ENCODE results near the gene OSBPL9.

OSBPL9 gene

DNA sequence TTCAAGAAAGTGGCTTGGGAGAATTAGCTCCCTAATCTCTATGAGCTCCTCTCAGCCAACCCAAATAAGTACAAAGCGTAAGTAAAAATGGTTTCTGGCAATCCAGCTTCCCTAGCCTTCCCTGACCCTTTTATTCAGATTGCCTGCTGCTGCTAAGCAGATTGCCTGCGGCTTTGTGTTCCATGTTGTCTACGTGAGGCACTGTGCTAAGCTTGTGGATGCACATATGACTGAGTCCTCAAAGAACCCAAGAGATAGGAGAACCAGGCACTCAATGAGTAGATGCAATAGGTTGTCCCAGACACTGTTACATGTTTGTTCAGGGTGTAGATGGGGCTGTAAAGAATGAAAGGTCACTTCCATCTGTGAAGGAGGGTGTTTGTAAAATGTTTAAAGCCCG is 6.3 kb upstream of the OSBPL9 start:
- DNase-seq: no peak

DNA sequence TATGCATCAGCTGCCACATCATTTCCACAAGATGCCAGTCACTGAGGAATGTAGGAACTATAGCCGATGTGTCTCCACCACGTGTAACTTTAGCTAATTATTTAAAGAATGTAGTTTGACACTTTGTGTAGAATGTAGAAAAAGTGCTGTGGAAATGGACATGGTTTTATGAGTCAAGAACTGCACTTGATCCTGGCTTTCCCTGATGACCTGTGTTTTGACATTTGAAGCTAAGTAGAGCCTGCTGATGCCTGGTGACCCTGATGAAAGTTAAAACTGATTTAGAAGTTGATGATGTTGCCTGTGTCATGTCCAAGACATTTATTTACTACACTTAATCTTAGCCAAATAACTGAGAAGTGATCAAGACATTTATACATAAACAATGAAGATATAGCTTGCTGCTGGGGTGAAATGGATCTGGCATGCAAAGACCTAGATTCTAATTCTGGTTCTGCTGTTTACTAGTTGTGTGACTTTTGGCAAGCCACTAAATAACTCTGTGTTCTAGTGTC is 4.4 kb upstream of the OSBPL9 start:
- DNase-seq: no peak

DNA sequence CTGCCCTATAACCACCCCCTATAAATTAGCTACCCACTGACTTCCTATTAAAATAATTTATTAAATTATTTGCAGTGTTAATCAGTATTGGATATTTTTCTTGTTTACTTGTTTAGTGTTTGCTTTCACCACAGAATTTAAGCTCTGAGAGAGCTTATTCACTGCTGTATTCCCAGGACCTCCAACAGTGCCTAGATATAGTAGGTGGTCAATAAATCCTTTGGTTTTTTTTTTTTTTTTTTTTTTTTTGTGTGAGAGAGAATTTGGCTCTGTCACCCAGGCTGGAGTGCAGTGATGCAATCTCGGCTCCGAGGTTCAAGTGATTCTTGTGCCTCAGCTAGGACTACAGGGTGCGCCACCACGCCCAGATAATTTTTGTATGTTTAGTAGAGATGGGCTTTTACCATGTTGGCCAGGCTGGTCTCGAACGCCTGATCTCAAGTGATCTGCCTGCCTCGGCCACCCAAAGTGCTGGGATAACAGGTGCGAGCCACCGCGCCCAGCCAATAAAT is 1.1 kb upstream of the OSBPL9 start:
- no peak for DNase-seq

DNA sequence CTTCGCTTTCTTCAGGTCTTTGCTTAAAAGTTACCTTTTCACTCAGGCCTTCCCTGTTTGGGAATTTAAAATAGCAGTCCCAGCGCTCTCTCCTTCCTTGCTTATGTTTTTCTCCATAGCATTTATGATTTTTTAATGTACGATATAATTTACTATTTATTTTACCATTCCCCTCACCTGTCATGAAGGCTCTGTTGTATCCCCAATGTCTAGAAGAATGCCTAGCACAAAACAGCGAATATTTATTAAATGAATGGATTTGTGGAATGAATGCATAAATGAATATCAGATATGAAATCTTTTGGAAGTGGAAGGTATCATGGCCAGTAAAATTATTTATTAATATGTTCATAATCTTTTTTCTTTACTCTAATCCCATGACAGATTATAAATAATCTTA is 402 bp upstream of the OSBPL9 start:
- no peak for DNase-seq

DNA sequence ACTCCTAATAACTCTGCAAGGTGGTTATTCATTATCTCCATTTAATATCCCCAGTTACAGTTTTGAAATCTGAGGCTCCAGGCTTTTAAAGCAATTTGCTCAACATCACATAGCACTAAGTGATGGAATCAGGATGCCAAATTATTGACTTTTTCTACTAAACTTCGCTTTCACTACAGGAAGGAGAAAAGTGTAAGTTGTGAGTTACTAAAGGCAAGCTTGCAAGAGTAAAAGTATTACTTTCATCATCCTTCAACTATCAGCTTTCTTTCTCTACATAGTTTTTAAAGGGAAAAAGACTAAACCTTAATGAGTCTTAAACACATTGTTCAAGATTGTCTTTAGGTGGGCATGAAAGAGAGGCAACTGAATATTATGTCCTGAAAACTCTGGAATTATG is 1.8 kb downstream of the OSBPL9 start:
- DNase-seq: no peak

DNA sequence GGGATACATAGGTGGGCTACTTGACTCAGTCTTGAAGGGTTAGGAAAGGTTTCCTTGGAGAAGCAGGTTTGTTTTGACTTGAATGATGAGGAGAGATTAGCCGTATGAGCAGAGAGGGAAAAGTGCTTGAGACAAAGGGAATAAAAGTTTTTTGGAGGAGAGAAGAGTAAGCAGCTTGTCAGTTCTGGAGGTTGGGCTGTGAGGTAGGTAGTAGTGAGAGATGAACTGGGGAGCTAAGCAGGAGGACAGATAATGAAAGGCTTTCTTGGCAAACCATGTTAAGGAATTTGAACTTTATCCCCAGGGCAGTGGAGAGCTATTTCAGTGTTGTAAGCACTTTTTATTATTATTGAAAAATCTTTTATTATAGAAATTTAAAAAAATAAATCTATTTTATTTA is 3.6 kb downstream of the OSBPL9 start:
- DNase-seq: no peak

DNA sequence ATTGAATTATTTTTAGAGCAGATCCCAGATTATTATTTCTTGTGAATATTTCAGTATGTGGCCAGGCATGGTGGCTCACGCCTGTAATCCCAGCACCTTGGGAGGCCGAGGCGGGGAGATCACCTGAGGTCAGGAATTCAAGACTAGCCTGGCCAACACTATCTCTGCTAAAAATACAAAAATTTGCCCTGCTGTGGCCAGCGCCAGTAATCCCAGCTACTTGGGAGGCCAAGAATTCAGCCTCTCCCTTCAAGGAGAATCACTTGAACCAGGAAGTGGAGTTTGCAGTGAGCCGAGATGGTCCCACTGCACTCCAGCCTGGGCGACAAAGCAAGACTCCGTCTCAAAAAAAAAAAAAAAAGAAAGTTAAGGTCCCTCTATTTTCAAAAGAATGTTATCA is 4.3 kb downstream of the OSBPL9 start:
- DNase-seq: no peak

DNA sequence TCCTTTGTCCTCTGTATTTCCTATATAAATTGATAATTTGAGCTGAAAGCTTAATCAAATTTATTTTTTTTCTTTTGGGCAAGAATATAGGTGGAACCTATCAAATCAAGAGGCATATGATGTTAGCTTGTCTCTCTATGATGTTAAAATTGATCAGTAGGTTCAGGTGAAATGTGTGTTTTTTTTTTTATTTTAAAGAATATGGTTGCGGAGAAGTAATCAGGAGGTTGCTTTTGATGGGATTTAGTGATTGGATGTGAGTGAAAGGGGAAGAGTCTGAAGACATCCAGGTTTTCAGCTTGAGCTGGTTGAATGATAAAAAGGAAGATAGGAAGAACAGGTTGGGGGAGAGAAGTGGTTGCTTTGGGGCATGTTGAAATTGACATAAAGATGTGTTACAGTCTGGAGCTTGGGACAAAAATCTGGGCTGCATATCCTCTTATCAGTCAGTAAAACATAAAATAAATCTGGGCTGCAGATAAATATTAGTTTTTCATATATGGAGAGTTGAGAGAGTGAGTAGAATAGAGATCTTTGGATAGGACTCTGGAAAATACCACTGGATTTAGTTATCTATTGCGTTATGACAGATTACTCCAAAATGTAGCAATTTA is 5.1 kb downstream of the OSBPL9 start:
- DNase-seq: no peak

DNA sequence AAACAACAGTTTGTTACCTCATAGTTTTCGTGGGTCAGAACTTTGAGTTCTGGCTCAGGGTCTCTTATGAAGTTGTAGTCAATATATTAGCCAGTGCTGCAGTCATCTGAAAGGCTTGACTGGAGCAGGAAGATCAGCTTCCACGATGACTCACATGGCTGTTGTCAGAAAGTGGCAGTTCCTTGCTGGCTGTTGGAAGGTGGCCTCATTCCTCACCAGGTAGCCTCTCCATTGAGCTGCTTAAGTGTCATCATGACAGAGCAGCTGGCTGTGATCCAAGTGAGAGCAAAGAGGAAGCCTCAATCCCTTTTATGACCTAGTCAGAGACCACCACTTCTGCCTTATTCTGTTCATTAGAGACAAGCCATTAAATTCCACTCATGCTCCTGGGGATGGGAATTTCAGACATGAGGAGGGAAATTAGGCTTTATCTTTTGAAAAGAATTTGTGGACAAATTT is 5.6 kb downstream of the OSBPL9 start:
- peak; percentile 78 for DNase-seq

DNA sequence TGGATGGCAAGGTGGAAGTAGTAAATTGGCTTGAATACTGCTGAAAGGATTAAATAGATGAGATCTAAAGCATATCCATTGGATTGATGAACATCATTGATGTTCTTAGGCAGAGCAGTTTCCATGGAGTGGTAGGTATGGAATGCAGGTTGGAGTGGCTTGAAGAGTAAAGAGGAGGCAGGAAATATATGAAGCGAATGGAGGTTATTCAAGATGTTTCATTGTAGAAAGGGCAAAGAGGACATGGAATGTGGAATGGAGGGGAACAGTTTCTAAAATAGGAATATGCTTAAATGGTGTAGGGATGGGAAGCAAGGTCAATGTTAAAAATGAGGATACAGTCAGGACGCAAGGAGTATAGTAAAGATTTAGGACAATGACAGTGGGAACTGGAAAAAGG is 6.1 kb downstream of the OSBPL9 start:
- no peak for DNase-seq

DNA sequence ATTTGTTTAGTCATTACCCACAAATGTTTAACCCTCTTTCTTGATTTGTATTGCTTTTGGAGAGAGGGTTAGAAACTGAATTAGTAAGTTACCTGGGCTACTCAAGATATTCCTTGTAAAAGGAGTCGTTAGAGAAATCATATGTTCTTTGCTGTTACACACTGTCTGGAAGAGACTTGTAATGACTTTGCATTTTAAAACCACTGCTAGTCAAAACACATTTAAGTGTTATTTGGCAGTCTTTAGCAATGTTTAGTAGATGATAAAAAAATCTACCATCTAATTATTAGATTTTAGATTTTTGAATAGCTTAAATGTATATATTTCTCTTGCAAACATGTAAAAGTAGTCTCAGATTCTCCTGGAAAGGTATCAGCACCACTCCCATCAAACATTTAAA is 6.6 kb downstream of the OSBPL9 start:
- no peak for DNase-seq

DNA sequence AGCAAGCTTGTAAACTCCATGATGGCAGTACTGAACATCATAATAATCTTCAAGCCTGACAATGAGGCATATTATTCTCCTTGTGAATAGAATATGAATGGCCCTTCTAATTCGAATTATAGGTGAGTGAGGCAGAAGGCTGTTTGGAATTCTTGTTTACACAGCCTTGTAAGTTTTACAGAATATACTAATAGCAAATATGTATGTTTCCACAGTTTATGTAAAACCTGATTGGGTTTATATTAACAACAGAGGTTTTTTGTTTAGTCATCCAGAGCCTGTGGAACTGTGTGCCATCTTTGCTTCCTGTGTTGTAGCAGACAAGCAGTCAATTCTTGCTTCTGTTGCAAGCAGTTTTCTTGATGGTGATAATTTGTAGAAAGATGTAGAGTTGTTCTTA is 8.0 kb downstream of the OSBPL9 start:
- DNase-seq: no peak

DNA sequence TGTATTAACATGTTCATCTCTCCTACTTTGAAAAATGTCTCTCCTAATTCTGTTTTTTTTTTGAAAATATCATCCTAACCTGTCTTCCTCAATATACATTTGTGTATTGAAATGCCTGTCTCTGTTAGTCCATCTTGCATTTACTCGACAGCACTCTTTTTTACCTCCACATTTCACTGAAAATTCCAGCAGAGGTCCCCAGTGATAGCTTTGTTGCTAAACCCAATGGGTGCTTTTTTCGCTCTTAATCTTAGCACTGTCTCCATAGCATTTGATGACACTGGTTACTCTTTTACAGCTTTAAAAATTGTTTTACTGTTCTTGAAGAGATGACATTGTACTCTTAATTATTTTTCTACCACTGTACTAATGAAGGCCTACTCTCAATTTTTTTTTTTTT is 10.8 kb downstream of the OSBPL9 start:
- DNase-seq: peak; percentile 53

DNA sequence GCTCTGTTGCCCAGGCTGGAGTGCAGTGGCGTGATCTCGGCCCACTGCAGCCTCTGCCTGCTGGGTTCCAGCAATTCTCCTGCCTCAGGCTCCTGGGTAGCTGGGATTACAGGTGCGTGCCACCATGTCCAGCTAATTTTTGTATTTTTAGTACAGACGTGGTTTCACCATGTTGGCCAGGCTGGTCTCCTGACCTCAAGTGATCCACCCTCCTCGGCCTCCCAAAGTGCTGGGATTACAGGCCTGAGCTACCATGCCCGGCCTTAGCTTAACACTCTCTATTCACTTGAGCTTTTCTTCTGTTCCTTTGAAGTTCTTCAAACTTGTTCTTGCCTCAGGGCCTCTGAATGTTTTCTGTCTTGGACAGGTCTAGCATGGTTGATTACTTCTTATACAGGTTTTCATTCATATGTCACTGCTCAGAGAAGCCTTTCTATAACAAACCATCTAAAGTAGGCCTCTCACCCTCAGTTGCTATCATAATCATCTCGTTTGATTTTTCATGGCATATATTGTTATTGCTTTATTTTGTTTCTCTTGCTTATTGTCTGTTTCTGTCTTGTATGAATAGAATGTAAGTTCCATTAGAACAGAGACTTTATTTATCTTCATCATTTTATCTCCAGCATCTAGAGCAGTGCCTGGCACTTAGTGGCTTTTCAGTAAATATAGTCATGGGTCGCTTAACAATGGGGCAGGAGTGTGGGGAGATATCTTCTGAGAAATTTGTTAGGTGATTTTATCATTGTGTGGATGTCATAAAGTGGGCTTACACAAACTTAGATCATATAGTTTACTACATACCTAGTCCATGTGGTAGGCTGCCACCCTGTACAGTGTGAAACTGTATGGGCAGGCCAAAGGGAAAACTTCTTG is 12.1 kb downstream of the OSBPL9 start:
- DNase-seq: no peak

DNA sequence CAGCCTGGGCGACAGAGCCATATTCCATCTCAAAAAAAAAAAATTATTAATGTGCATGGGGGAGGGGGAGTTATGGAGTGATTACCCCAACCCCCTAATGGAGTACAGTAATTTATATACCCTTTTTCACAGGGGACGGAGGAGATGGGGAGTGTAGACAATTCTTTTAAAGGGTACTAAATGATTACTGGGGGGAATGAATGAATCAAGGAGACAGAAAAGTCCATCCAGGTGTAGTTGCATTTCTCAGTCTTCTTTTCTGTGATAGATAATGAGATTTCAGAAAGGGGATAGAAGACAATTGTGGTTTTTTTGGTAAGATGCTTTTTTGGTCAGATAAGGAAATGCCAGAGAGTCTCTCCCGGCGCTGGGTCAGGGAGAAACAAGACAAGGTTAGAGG is 13.0 kb downstream of the OSBPL9 start:
- no peak for DNase-seq

DNA sequence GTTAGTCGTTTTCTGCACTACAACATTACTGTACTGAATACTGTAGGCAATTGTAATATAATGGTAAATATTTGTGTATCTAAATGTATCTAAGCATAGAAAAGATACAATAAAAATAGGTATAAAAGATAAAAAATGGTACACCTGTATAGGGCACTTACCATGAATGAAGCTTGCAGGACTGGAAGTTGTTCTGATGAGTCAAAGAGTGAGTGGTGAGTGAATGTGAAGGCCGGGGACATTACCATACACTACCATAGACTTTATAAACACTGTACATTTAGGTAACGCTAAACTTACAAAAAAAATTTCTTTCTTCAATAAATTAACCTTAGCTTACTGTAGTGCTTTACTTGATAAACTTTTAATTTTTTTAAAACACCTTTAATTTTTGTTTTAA is 13.5 kb downstream of the OSBPL9 start:
- no peak for DNase-seq

DNA sequence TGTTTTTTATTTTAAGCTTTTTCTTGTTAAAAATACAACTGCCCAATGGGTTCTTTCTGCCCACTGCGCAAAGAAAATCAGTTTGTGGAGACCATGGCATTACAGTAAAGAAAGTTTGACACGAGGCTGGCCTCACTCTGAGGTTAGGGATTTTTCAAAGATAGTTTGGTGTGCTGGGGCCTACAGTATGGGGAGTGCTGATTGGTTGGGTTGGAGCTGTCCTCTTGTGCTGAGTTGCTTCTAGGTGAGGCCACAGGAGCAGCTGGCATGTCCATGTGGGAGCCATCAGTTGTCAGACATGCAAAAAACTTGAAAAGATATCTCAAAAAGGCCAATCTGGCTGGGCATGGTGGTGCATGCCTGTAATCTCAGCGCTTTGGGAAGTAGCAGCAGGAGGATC is 14.0 kb downstream of the OSBPL9 start:
- no peak for DNase-seq

DNA sequence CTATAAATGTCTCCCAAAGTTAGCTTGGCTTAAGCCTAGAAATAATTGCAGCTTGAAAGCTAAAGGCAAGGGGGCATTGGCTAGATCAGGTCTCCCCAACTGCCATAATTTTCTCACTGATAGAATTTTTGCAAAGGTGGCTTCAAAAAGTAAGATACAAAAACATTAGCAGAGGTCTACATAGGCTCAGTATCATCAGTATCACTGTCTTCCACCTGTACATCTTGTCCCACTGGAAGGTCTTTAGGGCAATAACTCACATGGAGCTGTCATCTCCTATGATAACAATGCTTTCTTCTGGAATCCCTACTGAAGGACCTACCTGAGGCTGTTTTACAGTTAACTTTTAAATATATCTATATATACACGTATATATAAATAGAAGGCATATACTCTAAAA is 14.9 kb downstream of the OSBPL9 start:
- DNase-seq: no peak

DNA sequence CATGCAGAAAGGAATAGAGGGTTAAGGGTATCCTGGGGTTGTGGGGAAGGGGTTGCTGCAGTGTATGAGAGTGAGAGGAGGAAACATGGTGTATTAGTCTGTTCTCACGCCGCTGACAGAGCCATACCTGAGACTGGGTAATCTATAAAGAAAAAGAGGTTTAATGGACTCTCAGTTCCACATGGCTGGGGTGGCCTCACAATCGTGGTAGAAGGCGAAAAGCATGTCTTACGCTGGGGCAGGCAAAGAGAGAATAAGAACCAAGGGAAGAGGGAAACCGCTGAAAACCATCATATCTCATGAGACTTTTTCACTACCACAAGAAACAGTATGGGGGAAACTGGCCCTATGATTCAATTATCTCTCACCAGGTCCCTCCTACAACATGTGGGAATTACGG is 17.7 kb downstream of the OSBPL9 start:
- DNase-seq: no peak

DNA sequence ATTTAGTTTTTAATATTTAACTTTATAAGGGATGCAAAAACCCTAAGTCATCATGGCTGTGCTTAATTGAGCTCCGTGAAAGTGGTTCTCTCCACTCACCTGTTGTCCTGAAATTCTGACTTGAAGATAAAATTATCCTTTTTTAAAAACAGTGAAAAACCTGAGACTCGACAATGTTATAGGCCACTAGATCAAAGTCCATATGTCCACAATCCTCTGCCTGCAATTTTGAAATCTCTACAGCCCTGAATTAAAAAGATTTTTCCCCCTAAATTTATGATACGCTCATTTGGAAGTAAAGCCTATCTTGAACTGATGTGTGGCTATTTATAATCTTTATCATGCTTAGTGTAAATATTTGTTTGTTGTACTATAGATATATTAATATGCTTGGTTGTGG is 18.7 kb downstream of the OSBPL9 start:
- DNase-seq: no peak

DNA sequence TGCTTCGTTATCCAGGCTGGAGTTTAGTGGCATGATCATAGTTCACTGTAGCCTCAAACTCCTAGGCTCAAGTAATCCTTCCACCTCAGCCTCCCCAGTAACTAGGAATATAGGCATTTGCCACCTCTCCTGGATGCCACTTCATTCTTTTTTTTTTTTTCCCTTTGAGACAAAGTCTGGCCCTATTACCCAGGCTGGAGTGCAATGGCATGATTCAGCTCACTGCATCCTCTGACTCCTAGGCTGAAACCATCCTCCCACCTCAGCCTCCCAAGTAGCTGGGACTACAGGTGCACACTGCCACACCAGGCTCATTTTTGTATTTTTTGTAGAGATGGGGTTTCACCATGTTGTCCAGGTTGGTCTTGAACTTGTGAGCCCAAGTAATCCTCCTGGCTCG is 19.3 kb downstream of the OSBPL9 start:
- no peak for DNase-seq

DNA sequence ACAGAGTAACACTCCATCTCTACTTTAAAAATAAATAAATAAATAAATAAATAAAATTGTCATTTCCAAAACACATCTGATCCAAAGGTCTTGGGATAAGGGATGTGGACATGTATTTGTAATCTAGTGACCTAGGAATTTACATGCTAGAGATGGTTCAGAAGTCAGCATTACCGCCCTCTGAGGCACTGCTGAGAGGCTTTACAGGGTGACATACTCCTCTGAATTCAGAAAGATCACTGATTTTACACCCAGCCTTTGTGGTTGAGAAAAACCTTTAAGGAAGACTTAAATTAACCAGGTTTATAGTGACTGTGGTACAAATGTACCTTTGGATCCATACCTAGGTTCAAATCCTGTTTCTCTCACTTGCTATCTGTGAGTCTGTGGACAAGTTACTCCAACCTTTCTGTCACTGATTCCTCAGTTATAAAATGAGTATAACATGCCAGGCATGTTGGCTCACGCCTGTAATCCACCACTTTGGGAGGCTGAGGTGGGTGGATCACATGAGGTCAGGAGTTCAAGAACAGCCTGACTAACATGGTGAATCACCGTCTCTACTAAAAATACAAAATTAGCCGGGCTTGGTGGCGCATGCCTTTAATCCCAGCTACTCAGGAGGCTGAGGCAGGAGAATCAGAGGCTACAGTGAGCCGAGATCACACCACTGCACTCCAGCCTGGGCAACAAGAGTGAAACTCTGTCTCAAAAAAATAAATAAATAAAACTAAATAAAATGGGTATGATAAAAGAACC is 20.1 kb downstream of the OSBPL9 start:
- DNase-seq: no peak

DNA sequence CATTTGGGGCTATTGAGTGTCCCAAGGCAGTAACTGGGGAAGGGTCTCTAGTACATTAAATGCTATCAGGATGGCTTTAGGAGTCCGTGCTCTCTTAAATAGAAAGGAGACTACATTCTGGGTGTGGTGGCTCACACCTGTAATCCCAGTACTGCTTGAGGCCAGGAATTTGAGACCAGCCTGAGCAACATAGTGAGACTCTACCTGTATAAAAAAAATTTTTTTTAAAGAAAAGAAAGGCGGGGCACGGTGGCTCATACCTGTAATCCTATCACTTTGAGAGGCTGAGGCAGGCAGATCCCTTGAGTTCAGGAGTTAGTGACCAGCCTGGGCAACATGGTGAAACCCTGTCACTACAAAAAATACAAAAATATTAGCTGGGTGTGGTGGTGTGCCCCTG is 21.5 kb downstream of the OSBPL9 start:
- DNase-seq: no peak

DNA sequence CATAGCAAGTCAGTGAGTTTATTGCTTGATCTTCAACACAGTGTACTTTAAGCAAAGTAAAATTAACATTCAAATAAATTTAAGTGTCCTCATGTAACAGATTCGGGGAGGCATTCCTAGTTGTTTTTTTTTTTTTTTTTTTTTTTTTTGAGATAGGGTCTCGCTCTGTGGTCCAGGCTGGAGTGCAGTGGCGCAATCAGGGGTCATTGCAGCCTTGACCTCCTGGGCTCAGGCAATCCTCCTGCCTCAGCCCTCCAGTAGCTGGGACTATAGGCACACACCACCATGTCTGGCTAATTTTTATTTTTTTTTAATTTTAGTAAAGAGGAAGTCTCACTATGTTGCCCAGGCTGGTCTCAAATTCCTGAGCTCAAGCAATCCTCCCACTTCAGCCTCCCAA is 22.8 kb downstream of the OSBPL9 start:
- no peak for DNase-seq

Measured in NCI-H2227 treated with DMSO at 0.1 percent for 48 hours (cell line).